Fibroblast of lung (primary cell): ENCODE data around the gene GPD1.

ENCODE experiments used
- CTCF ChIP-seq, 2 donors: IDR thresholded peaks in 1 of 2; conservative IDR thresholded peaks in 1 of 2; 1 replicate in 1 of 2; 2 replicates in 1 of 2; pipeline ENCODE4 v1.5.1; 2011 to 2012; ENCODE audit warnings: low read length in 2 of 2, control low read depth in 1 of 2, inconsistent platforms in 1 of 2, low read depth in 1 of 2, mild to moderate bottlenecking in 1 of 2
- EZH2 ChIP-seq: IDR thresholded peaks from 2 replicates; pipeline ENCODE4 v1.5.1; 2012; ENCODE audit warnings: low read length, control low read depth, mild to moderate bottlenecking; ENCODE audit errors: missing control alignments

GRCh38 chr12:50157259-50157658 lies 53.5 kb downstream of the GPD1 start:
- TF ChIP-seq CTCF (conservative IDR thresholded peaks at IDR 0.05 in 1 of 2, IDR thresholded peaks at IDR 0.05 in 1 of 2; ENCODE audit: low read depth in 1 of 2, low read length in 2 of 2) (no peak), EZH2 (no peak)
